ENCODE data around the gene SMAD2.

Gene SMAD2

GRCh38 chr18:47931718-47932103 is 1.3 kb upstream of the SMAD2 start:
- no peak for DNase-seq

DNA sequence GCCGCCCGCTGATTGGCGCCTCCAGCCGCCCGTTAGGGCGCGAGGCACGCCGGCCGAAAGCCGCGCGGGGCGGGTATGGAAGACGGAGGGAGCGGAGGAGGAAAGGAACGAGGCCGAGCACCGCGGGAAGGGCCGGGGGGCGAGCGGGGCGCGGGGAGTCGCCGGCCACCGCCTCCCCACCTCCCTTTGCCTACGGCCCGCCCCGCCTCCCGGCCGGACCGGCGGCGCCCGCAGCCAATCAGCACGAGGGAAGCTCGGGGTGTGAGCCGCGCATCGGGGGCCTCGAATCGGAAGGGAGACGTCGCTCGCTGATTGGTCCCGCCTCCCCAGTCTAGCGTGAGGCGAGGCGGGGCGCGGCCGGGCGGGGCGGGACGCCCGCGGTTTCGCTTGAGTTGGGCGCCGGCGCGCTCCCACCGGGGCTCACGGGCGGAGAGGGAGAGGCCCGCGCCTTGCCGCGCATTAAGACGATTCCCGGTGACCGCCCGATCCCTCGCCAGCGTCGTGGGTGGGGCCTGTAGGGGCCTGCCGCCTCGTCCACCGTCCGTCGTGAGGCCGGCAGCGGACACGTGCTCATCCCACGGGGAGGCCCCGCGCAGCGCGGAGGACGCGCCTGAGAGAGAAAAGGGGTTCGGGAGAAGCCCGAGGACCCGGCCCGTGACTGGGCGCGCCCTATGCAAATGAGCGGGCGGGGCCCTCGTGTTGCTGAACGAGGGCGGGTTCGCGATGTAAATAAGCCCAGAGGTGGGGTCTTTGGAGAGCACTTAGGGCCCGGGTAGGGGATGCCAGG is 665 bp upstream of the SMAD2 start:
- peak; percentile 98 for DNase-seq

- DNase-seq = no peak
Observed at GRCh38 chr18:47929681-47930198, 719 bp downstream of the SMAD2 start.

DNA sequence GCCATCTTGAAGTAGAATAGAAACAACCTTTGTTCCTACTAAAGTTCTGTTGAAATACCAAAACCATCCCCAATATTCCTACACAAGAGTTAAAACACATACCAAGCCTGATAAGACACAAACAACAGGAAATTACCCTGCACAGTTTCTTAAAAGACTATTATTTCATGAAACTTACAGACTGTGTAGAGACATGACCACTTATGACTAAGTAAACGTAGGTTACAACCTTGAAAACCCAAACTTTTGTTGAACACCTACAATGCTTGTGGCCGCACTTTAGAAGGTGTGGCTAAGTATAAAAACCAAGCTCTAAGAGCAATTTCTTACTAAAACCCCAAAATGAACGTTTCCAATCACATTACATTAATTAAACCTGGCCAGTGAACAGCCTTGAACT is 2.0 kb downstream of the SMAD2 start:
- no peak for DNase-seq

DNA sequence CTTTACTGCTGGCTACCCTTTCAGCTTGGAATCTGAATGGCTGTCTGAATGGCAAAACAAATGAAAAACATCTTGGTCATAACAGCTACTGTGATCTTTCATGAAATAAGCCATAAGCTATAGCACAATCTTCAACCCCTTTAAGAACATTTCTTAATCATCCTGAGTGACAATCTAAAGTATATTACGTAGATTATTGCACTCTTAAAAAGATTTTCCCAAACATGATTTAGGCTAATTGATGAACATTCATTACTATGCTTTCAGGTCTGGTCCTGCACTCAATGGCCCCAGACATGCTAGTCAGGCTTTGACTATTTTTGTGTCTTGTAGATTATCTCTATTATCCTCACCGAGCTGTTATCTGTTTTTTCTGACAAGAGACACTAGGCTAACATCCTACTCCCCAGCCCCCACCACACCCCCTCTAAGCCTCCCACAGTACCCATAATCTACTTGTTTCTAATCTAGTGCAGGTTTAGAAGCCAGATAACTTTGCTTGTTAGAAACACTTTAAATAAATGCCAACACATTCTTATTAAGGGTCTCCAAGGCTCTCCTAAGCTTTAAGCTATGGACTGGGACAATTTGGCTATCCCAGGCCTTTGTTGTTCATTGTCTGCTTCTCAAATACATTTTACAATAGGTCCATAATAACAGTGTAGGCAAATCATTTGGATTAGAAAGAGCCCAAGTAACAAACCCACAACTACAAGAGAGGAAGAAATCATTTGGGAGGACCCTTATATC is 4.2 kb downstream of the SMAD2 start:
- DNase-seq = no peak

- no peak for DNase-seq
Observed at GRCh38 chr18:47919916-47920315, 10.5 kb downstream of the SMAD2 start.

DNA sequence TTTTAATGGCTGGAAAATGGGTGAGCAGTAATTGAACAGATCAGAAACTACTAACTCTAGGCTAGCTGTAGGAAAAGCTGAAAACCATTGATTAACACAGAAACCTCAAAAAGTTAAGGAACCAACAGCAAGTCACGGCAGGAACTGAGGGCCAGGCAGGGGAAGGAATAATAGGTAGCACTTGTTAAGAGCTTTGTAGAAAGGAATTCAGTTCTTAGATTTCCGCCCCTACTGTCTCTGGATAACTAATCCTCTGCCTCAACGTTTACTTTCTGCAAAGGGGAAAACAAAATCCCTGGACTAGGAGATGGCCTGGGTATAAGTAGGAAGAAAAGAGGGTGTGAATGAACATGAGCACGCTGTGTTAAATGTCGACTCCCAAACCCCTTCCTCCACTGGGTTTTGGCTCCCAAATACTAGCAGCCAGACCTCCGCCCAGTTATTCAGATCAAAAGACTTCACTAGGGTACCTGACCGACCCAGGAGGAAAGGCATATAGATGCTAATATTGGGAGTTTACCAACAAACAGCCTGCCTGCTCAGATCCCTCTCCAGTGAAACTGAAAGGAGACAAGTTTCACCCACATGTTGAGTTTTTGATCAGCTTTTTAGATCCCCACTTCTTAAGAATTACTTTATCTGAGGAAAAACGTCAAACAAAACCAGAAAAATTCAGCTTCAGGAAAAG is 12.4 kb downstream of the SMAD2 start:
- DNase-seq = no peak

- no peak for DNase-seq
Observed at GRCh38 chr18:47915930-47916329, 14.5 kb downstream of the SMAD2 start.

- no peak for DNase-seq
Observed at GRCh38 chr18:47915229-47915628, 15.2 kb downstream of the SMAD2 start.

- no peak for DNase-seq
Observed at GRCh38 chr18:47912794-47913585, 17.5 kb downstream of the SMAD2 start.

DNA sequence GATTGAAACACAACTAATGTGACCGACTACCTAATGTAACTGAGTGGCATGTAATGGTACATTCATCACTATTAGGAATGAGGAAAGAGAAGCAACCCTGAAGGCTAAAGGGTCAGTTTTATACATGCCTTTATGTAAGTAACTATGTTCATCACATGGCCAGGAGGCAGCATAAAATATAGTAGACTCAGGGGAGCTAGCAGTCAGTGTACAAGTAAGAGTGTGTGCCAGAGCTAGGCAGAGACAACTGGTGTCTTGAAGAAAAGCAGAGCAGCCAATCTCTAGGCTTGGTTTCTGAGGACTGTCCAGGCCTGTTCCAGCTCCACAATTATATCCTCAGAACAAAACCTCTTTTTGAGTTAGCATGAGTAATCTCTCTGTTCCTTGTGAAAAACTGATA is 18.1 kb downstream of the SMAD2 start:
- no peak for DNase-seq

DNA sequence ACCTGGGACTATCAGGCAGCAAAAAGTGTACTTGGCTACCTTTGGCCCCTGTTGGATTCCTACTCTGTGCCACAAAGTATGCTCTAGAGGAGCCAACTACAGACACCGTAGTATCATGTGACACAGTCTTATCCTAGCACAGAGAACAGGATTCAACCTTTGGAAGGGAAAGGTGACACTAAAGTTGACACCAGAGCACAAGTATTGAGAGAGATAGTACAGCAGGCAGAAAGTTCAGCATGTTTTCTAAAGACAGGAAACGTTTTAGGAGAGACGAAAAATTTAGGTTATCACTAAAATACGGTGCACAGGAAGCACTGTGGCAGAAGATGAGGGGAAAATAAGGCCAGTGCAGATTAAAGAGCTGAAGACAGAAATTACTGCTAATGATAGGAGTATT is 18.6 kb downstream of the SMAD2 start:
- no peak for DNase-seq

DNA sequence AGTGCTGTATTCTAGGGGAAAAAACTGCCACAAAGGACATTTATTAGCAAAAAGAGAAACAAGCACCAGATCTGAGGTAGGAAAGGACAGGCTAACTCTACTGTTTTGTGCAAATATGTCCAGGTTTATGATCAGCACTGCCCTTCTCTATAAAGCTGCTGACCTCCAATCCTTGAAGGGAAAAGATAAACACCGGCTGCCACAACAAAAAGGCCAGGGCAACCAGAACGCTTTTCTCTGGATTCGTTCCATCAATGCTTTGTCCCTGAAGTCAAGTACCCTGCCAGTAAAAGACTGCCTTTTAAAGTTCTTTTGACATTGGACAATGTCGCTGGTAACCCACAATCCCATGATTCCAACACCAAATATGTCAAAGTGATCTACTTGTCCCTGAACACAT is 21.0 kb downstream of the SMAD2 start:
- DNase-seq = no peak

DNA sequence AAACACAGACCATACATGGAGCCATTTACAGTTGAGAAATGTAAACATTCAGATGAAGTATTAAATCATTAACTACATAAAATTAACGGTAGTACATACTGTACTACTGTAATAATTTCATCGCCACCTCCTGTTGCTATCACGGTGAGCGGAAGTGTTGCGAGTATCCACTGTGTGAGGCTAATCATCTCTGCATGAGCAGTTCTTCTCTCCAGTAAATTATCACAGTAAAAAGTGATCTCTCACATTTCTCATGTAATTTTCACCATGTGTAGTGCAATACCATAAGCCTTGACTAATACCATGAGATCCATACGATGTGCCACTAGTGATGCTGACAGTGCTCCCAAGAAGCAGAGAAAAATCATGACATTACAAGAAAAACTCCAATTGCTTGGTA is 21.9 kb downstream of the SMAD2 start:
- no peak for DNase-seq

GRCh38 chr18:47906408-47906807 is 24.1 kb downstream of the SMAD2 start:
- no peak for DNase-seq

GRCh38 chr18:47903809-47904208 is 26.6 kb downstream of the SMAD2 start:
- no peak for DNase-seq

- no peak for DNase-seq
Observed at GRCh38 chr18:47901624-47902362, 28.7 kb downstream of the SMAD2 start.

DNA sequence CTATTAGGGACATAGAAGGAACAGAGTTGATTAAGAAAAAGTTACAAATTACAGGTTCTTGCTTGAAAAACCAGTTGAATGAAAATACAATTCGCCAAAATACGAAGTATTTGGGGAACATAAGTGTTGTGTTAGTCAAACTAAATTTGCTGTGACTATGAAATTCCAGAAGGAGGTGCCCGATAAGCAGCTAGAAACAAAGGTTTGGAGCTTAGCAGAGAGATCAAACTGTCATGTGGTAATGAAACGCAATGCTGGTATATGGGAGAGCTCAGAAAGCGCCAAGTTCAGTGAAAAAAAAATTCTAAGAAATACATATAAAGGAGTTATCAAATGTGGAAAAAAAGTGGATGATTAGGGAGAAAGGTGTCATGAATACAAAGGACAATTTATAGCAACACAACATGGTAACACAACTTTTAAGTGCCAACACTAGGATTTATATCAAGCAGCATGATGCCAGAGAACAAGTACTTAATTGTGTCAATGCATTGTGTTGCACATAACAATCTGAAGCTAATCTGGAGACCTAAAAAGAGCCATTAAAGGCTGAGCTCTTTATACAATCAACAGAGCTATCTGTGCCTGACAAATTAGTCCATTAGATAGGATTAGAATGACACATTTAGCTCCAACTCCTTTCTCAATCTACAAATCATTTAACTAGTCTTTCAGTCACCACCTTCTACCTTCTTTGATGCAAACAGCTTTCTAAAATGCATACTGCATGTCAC is 31.2 kb downstream of the SMAD2 start:
- peak; percentile 25 for DNase-seq

GRCh38 chr18:47898696-47899095 is 31.8 kb downstream of the SMAD2 start:
- DNase-seq = peak; percentile 27

- DNase-seq = no peak
Observed at GRCh38 chr18:47898055-47898454, 32.4 kb downstream of the SMAD2 start.

DNA sequence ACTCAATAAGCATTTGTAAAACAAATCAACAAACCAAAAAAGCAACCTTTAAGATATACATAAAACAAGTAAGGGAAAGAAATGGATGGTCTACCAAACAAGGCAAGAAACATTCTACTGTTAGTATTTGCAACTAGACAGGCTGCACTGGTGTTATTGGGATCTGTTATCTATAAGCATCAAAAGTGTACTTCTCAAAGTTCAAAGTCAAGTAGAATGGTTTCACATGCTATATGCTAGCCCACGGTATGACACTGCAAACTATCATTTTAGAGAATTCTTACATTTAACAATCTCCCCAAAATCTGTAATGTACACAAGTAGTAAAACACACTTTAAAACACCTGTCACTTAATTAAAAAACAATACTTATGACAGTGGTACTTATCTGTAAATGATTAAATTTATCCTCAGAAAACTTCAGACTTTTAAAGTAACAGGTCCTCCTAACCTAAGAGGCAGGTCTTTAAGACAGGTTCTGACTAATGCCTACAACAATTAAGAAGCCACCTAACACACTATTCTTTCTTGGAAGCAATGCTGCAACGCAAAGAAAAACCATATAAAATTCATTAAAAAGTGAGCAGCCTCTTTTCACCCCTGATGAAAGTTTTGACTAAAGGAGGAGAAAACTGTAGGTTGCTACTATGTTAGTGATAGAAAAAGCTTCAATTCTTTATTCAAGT is 34.8 kb downstream of the SMAD2 start:
- no peak for DNase-seq
